ENCODE measurements around the gene MMP11. TPM values are rescaled to one million over a fixed set of nuclear protein-coding genes. Genes with fewer than 3 reads are reported as not detected.
A peak's percentile ranks its signal among the peaks of the same experiment; 100 is the strongest.

Gene MMP11
- total and polyA plus RNA-seq, 2 experiments from 2014 or later: 25.2 to 36.2 TPM

DNA sequence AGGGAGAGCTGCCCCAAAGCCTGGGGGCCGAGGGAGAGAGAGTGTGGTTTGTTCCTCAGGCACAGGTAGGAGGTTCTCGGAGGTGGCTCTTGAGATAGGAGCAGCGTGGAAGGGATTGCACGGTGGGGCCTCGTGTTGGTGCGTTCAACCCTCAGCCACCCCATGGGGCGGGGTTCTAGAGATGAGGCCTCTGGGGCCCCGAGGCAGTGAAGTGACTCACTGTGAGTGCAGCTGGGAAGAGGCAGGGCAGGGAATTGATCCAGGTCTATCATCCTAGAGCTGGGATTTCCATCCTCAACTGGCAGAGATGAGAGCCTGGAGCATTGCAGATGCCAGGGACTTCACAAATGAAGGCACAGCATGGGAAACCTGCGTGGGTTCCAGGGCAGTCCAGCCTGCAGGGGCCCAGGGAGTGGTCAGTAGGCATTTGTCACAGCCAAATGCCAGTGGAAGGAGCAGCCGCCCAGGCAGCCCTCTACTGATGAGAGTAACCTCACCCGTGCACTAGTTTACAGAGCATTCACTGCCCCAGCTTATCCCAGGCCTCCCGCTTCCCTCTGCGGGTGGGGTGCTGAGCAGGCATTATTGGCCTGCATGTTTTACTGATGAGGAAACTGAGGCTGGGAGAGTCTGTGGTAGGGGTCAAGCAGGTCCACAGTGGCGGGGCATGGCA, 9.0 kb downstream of the MMP11 start:
- Histone ChIP-seq H3K79me2 (peaks cover 2% of the 10 kb centered on the region), H3K4me2 (no peak overlapping the region), H3K4me3 (no peak overlapping the region), H3K9me2 (replicated peaks; ENCODE audit: insufficient read depth) (no peaks in the 10 kb centered on the region), H3K9me3 (ENCODE audit: low read depth) (no peaks in the 10 kb centered on the region), H3K27ac (peak overlapping the region; percentile 53), H3K36me3 (replicated peaks; ENCODE audit: insufficient read depth, low read depth) (no peaks in the 10 kb centered on the region), H4K20me1 (ENCODE audit: insufficient read depth, poor library complexity, severe bottlenecking) (no peaks in the 10 kb centered on the region), H3K27me3 (no peaks in the 10 kb centered on the region), H3K4me1 (ENCODE audit: insufficient read depth) (peaks cover 36% of the 10 kb centered on the region), H2AFZ (no peak overlapping the region)
- TF ChIP-seq EZH2 (IDR thresholded peaks at IDR 0.05; ENCODE audit: borderline replicate concordance) (no peak), EZH2phosphoT487 (IDR thresholded peaks at IDR 0.05; ENCODE audit: low read depth, severe bottlenecking, unreplicated experiment) (no peak)
- TF ChIP-seq, protein P1, sequence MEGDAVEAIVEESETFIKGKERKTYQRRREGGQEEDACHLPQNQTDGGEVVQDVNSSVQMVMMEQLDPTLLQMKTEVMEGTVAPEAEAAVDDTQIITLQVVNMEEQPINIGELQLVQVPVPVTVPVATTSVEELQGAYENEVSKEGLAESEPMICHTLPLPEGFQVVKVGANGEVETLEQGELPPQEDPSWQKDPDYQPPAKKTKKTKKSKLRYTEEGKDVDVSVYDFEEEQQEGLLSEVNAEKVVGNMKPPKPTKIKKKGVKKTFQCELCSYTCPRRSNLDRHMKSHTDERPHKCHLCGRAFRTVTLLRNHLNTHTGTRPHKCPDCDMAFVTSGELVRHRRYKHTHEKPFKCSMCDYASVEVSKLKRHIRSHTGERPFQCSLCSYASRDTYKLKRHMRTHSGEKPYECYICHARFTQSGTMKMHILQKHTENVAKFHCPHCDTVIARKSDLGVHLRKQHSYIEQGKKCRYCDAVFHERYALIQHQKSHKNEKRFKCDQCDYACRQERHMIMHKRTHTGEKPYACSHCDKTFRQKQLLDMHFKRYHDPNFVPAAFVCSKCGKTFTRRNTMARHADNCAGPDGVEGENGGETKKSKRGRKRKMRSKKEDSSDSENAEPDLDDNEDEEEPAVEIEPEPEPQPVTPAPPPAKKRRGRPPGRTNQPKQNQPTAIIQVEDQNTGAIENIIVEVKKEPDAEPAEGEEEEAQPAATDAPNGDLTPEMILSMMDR (IDR thresholded peaks at IDR 0.05; ENCODE audit: poor library complexity): no peak
- peak; percentile 61 for DNase-seq (ENCODE audit: low spot score)
- 70% methylated on average over 14 of the region's 14 CpGs for WGBS (ENCODE audit: low lambda C conversion rate, missing lambda C conversion rate)

DNA sequence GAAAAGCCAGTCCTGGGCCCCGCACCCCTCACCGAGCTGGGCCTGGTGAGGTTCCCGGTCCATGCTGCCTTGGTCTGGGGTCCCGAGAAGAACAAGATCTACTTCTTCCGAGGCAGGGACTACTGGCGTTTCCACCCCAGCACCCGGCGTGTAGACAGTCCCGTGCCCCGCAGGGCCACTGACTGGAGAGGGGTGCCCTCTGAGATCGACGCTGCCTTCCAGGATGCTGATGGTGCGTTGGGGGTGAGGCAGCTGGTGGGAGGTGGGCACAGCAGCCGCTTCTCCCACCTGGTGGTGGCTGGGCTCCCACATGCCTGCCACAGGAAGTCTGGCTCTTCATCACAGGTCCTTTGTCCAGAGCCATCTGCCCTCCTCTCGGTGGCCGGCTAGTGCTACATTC, 9.6 kb downstream of the MMP11 start:
- Histone ChIP-seq H3K9me3 (ENCODE audit: low read depth) (no peaks in the 10 kb centered on the region), H3K4me1 (ENCODE audit: insufficient read depth) (peaks cover 36% of the 10 kb centered on the region), H3K4me2 (no peak overlapping the region), H3K36me3 (replicated peaks; ENCODE audit: insufficient read depth, low read depth) (no peaks in the 10 kb centered on the region), H2AFZ (no peak overlapping the region), H3K4me3 (no peak overlapping the region), H3K27me3 (no peaks in the 10 kb centered on the region), H3K9me2 (replicated peaks; ENCODE audit: insufficient read depth) (no peaks in the 10 kb centered on the region), H3K27ac (no peak overlapping the region), H4K20me1 (ENCODE audit: insufficient read depth, poor library complexity, severe bottlenecking) (no peaks in the 10 kb centered on the region), H3K79me2 (peaks cover 2% of the 10 kb centered on the region)
- WGBS (ENCODE audit: low lambda C conversion rate, missing lambda C conversion rate): 94% methylated on average over 16 of the region's 16 CpGs
- TF ChIP-seq, protein P1 (IDR thresholded peaks at IDR 0.05; ENCODE audit: poor library complexity): no peak
- TF ChIP-seq EZH2phosphoT487 (IDR thresholded peaks at IDR 0.05; ENCODE audit: low read depth, severe bottlenecking, unreplicated experiment): no peak
- TF ChIP-seq EZH2 (IDR thresholded peaks at IDR 0.05; ENCODE audit: borderline replicate concordance): no peak
- DNase-seq (ENCODE audit: low spot score): no peak

DNA sequence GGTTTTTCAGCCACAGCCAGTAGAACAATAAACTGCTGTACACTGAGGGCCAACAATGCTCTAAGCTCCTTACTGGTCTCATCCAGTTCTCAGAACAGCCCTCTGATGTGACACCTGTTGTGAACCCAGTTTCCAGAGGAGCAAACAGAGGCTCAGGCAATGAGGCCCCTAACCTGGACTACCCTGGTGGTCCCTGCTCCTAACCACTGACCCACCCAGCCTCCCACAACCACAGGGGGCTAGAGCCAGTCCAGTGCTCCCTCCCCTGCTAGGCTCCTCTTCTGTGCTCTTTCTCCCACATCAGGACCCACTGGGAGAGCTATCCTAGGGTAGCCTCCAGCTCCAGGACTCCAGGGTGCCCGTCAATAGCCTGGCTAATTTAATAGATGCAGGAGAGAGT, 10.1 kb downstream of the MMP11 start:
- H3K9me3 ChIP-seq (ENCODE audit: low read depth): no peaks in the 10 kb centered on the region
- 92% methylated on average over 1 of the region's 1 CpG for WGBS (ENCODE audit: low lambda C conversion rate, missing lambda C conversion rate)
- H3K4me3 ChIP-seq: no peak overlapping the region
- H3K36me3 ChIP-seq (replicated peaks; ENCODE audit: insufficient read depth, low read depth): no peaks in the 10 kb centered on the region
- H3K9me2 ChIP-seq (replicated peaks; ENCODE audit: insufficient read depth): no peaks in the 10 kb centered on the region
- H2AFZ ChIP-seq: no peak overlapping the region
- DNase-seq (ENCODE audit: low spot score): no peak
- H4K20me1 ChIP-seq (ENCODE audit: insufficient read depth, poor library complexity, severe bottlenecking): peaks cover 4% of the 10 kb centered on the region
- no peaks in the 10 kb centered on the region for H3K27me3 ChIP-seq
- peak overlapping the region; percentile 75 for H3K27ac ChIP-seq
- H3K4me1 ChIP-seq (ENCODE audit: insufficient read depth): peaks cover 36% of the 10 kb centered on the region
- peaks cover 6% of the 10 kb centered on the region for H3K79me2 ChIP-seq
- no peak overlapping the region for H3K4me2 ChIP-seq
- no peak for TF ChIP-seq EZH2 (IDR thresholded peaks at IDR 0.05; ENCODE audit: borderline replicate concordance)
- TF ChIP-seq, protein P1 (IDR thresholded peaks at IDR 0.05; ENCODE audit: poor library complexity): no peak
- TF ChIP-seq EZH2phosphoT487 (IDR thresholded peaks at IDR 0.05; ENCODE audit: low read depth, severe bottlenecking, unreplicated experiment): no peak
